ENCODE data around the gene BRD1. TPM values are rescaled to one million over a fixed set of nuclear protein-coding genes. Genes with fewer than 3 reads are reported as not detected.

BRD1 gene
- total RNA-seq, 4 donors from 2014 or later, result 43.4 to 70.5 (median 50.3) TPM

DNA sequence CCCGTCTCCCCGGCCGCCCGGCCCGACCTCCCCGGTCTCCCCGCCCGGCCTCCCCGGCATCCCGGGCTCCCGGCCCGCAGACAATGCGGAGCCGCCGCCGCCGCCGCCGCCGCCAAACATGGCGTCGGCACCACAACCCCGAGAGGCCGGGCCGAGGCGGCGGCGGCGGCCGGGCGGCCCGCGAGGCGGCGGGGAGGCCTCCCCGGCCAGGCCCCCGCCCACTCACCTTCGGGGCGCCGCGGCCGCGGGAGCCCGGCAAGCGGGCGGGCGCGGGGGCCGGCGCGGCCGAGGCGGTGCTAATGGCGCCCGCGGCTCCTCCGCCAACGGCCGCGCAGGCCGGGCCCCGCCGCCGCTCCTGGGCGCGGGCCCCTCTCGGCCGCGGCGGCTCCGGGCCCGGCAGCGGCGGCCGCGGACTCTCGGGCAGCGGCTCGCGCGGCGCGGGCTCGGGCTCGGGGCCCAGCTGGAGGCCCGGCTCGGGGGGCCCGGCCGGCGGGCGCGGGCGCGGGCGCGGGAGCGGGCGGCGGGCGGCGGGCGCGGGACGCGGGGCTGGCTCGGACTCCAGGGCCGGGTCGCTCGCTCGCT is 311 bp downstream of the BRD1 start:
- intact Hi-C loops (cut with DNase I; ENCODE audit: low total_unique reads) (no loop called here), in situ Hi-C loops (cut with MboI; ENCODE audit: low pct_ligation_motif_present in 1 of 4, low pct_unique_long_range_greater_than_20kb in 1 of 4, low sequenced_read_pairs in 3 of 4) (no loop called here)
- Histone ChIP-seq H3K9me3 (no peaks in the 10 kb centered on the region), H3K4me3 (peak overlapping the region; percentile 53 to 100 (median 86)), H3K36me3 (peaks cover 0 to 15% (median 5%) of the 10 kb centered on the region in 4 donors), H3K4me1 (peaks cover 18 to 33% (median 23%) of the 10 kb centered on the region in 4 donors), H3K27ac (peak overlapping the region; percentile 82 to 98 (median 92)), H3K27me3 (no peaks in the 10 kb centered on the region)
- DNase-seq, result no peak
- no peak for TF ChIP-seq POLR2A (IDR thresholded peaks at IDR 0.05)
- TF ChIP-seq EP300 (IDR thresholded peaks at IDR 0.05; ENCODE audit: low read depth), result no peak
- TF ChIP-seq, protein P1, sequence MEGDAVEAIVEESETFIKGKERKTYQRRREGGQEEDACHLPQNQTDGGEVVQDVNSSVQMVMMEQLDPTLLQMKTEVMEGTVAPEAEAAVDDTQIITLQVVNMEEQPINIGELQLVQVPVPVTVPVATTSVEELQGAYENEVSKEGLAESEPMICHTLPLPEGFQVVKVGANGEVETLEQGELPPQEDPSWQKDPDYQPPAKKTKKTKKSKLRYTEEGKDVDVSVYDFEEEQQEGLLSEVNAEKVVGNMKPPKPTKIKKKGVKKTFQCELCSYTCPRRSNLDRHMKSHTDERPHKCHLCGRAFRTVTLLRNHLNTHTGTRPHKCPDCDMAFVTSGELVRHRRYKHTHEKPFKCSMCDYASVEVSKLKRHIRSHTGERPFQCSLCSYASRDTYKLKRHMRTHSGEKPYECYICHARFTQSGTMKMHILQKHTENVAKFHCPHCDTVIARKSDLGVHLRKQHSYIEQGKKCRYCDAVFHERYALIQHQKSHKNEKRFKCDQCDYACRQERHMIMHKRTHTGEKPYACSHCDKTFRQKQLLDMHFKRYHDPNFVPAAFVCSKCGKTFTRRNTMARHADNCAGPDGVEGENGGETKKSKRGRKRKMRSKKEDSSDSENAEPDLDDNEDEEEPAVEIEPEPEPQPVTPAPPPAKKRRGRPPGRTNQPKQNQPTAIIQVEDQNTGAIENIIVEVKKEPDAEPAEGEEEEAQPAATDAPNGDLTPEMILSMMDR (IDR thresholded peaks at IDR 0.05), result no peak
- TF ChIP-seq POLR2AphosphoS5 (IDR thresholded peaks at IDR 0.05), result no peak
- 0% methylated on average over 7 of the region's 110 CpGs; no CpG with 5 or more reads in 1 of the 2 donors for WGBS, 2 donors (ENCODE audit: low coverage in 1 of 2)

DNA sequence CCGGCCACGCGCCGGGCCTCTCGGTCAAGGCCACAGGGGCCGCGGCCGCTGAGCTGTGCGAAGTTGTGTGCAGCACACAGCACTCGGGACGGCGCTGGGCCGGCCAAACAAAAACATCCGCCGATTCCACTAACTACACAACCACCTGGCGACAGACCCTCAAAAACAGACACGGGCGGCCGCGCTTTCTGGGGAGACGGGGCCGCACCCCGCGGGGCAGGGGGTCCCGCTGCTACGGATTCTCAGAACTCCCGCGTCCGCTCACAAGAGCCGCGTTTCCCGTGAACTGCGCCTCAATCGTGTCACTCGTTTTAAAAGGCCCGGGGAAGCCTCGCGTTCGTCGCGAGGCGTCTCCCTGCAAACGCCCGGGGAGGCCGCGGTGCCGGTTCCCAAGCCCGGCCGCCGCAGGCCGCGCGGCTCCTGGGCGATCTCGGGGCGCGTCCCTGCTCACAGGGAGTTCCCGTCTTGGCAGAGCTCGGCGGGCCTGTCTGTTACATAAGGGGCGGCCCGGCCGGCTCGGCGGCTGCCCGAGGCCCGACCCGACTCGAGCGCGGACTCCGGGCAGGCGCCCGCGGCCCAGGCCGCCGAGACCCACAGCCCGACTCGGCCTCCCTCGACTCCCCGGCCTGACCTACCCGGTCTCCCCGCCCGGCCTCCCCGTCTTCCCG is 936 bp downstream of the BRD1 start:
- peak overlapping the region; percentile 53 to 100 (median 86) for H3K4me3 ChIP-seq
- TF ChIP-seq POLR2AphosphoS5 (IDR thresholded peaks at IDR 0.05), result no peak
- TF ChIP-seq POLR2A (IDR thresholded peaks at IDR 0.05), result no peak
- TF ChIP-seq EP300 (IDR thresholded peaks at IDR 0.05; ENCODE audit: low read depth), result no peak
- TF ChIP-seq, protein P1 (IDR thresholded peaks at IDR 0.05), result no peak
- intact Hi-C loops (cut with DNase I; ENCODE audit: low total_unique reads), result no loop called here

DNA sequence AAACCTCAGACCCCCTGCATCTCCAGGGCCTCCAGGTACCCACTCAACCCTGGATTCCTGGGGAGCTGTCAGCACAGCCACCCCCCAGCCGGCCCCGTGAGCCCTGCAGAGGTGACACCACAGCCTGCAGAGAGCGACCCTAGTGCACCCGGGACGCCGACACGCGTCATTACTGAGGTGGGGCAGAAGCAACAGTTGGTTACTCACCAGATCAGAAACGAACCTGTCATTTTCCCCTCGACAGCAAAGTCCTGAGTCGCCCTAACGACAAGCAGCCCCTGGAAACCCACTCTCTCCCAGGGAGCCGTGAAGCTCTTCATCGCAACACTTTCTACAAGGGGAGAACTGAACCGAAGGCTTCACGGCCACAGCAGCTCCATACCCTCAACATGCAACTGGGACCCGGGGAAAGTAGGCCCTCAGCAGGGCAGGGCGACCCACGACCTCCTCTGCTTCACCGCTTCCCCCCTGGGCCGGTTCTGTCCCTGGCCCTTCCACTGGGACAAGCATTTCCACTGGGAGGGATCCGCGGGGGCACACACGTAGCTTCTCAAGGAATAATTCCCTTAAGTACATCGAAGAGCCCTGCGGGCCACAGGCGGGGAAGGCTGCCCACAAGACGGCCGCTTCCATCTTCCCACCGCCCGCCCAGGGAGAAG is 1.6 kb downstream of the BRD1 start:
- H3K4me3 ChIP-seq, result peak overlapping the region; percentile 53 to 100 (median 86)
- peak; percentile 61 for DNase-seq
- peaks cover 0 to 19% (median 7%) of the 10 kb centered on the region in 4 donors for H3K36me3 ChIP-seq
- intact Hi-C loops (cut with DNase I; ENCODE audit: low total_unique reads) (no loop called here), in situ Hi-C loops (cut with MboI; ENCODE audit: low pct_ligation_motif_present in 1 of 4, low pct_unique_long_range_greater_than_20kb in 1 of 4, low sequenced_read_pairs in 3 of 4) (no loop called here)
- 8% methylated on average over 30 of the region's 31 CpGs; no CpG with 5 or more reads in 1 of the 2 donors for WGBS, 2 donors (ENCODE audit: low coverage in 1 of 2)
- no peaks in the 10 kb centered on the region for H3K27me3 ChIP-seq
- TF ChIP-seq EP300 (IDR thresholded peaks at IDR 0.05; ENCODE audit: low read depth) (no peak), POLR2A (IDR thresholded peaks at IDR 0.05) (peak; percentile 59), POLR2AphosphoS5 (IDR thresholded peaks at IDR 0.05) (peak; percentile 46 to 58 (median 57))
- TF ChIP-seq, protein P1 (IDR thresholded peaks at IDR 0.05), result no peak
- peaks cover 18 to 39% (median 27%) of the 10 kb centered on the region in 4 donors for H3K4me1 ChIP-seq
- H3K27ac ChIP-seq, result peak overlapping the region; percentile 82 to 98 (median 92)
- no peaks in the 10 kb centered on the region for H3K9me3 ChIP-seq

More for the DNA sequence above, 936 bp downstream of the BRD1 start:
- Histone ChIP-seq H3K9me3 (no peaks in the 10 kb centered on the region), H3K27ac (peak overlapping the region; percentile 82 to 98 (median 92)), H3K4me1 (peaks cover 18 to 37% (median 23%) of the 10 kb centered on the region in 4 donors), H3K27me3 (no peaks in the 10 kb centered on the region), H3K36me3 (peaks cover 0 to 19% (median 7%) of the 10 kb centered on the region in 4 donors)
- DNase-seq, result peak; percentile 47
- in situ Hi-C loops (cut with MboI; ENCODE audit: low pct_ligation_motif_present in 1 of 4, low pct_unique_long_range_greater_than_20kb in 1 of 4, low sequenced_read_pairs in 3 of 4), result no loop called here
- 0% methylated on average over 68 of the region's 86 CpGs; no CpG with 5 or more reads in 1 of the 2 donors for WGBS, 2 donors (ENCODE audit: low coverage in 1 of 2)

DNA sequence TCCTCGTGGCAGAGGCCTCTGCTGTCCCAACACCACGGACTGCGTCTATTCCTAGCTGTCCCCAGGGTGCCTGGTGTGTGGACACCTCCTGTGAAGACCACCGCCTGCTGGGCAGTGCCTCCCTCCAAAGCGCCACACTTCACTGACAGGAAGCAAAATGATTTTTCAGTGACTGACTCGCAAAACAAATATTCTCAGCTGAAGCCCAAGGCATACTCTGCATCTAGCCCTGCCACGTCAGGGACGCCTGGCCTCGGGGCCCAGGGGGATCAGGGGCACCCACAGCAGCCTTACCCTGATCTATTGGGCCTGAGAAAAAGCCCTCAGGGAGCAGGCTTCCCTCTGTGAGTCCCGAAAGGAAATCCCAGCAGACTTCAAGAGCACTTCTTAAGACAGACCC is 2.2 kb downstream of the BRD1 start:
- H3K27me3 ChIP-seq, result no peaks in the 10 kb centered on the region
- H3K27ac ChIP-seq, result peak overlapping the region in 3 of 4 donors; percentile 88 to 98 (median 96)
- 66% methylated on average over 10 of the region's 10 CpGs; no CpG with 5 or more reads in 1 of the 2 donors for WGBS, 2 donors (ENCODE audit: low coverage in 1 of 2)
- H3K36me3 ChIP-seq, result peaks cover 0 to 19% (median 7%) of the 10 kb centered on the region in 4 donors
- no peak for DNase-seq
- in situ Hi-C loops (cut with MboI; ENCODE audit: low pct_ligation_motif_present in 1 of 4, low pct_unique_long_range_greater_than_20kb in 1 of 4, low sequenced_read_pairs in 3 of 4) (no loop called here), intact Hi-C loops (cut with DNase I; ENCODE audit: low total_unique reads) (no loop called here)
- H3K9me3 ChIP-seq, result no peaks in the 10 kb centered on the region
- H3K4me3 ChIP-seq, result peak overlapping the region in 2 of 4 donors; percentile 85 to 86
- TF ChIP-seq, protein P1 (IDR thresholded peaks at IDR 0.05), result no peak
- TF ChIP-seq POLR2A (IDR thresholded peaks at IDR 0.05), result no peak
- TF ChIP-seq EP300 (IDR thresholded peaks at IDR 0.05; ENCODE audit: low read depth), result no peak
- no peak for TF ChIP-seq POLR2AphosphoS5 (IDR thresholded peaks at IDR 0.05)
- H3K4me1 ChIP-seq, result peaks cover 18 to 45% (median 27%) of the 10 kb centered on the region in 4 donors

Data from transverse colon (tissue), 4 donors.